ENCODE results near the gene KIF1B.

KIF1B gene

DNA sequence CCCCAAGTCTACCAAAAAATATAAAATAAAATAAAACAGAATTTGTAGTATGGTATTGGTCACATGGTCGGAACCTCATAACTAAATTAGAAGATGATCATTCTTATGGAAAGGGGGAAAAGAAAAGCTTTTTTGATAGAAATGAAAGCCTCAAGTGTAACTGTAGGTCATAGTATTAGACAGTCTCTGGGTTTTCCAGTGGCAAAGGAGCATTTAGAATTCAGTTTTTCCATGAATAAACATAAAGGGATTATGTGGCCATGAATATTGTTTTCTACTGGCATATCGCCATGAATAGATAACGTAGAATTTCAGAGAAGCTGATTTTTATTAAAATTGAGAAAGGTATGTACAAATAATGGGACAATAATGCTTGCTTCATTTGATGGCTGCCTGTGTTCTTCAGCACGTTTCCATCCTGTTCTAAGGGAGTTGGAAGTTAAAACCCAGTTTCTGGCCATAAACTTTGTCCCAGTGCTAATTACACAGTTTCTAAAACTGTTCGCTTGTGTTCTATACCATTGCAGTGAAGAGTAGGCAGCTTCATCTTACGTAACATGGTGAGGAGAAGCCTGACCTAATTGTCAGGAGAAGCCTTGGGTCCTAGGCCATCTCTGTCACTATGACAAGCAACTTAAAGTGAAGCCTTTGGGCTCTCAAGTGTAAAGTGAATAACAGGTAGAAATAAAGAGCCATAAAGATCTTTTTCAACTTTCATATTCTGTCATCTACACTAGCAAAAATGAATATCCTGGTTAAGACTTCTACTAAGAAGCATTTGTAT, 118.0 kb downstream of the KIF1B start:
- DNase-seq (ENCODE audit: low read depth in 2 of 2): no peak

DNA sequence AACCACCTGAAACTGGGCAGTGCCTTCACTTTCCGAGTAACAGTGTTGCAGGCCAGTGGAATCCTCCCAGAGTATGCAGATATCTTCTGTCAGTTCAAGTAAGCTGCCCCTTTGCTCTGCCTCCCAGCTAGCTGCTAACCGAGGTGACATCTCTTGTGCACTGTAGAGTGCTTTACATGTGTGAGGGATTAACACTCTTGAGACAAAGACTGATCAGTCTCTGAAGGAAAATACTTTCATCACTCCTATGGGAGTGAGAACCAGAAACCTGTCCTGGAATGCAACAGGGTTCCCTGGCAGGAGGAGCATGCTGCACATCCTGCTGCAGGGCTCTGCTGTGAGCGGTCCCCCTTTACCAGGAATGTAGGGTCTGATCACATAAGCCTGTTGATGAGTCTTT, 127.1 kb downstream of the KIF1B start:
- DNase-seq (ENCODE audit: low read depth in 2 of 2): no peak

DNA sequence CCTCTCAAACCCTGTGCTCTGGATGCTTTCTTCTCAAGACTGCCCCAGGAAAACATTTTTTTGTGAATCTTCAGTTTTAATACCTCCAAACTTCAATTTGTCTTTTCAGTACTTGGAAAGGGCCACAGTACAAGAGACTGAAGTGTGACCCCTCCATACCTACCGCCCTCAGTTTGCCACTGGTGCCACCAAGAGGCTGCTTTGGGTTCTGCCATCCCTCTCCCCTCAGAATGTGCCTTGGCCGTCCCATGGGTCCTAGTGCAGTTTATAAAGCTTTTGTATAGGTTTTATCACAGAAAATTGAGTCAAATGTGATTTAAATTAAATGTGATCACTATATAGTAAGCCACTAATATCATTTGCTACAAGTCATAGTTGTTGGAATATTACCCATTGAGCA, 127.7 kb downstream of the KIF1B start:
- peak; percentile 2 to 15 for DNase-seq (ENCODE audit: low read depth in 2 of 2)

DNA sequence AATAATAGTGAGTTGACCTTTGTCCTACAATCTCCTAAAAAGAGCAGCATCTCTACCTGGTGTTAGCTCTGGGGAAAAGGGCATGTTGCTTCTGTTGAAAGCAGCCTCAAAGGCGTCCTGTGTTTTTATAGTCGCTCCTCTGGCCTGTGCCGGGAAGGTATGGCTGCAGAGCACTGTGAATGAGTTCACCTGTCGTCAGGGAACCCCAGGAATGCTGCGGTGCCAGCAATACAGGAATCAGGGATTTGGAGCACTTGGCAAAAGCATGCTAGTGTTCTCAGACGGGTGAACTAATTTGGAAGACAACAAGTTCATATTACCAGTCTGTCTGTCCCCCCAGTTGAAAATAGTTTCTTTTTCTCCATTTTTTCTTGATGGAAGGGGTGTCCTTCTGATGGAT, 128.2 kb downstream of the KIF1B start:
- no peak for DNase-seq (ENCODE audit: low read depth in 2 of 2)

DNA sequence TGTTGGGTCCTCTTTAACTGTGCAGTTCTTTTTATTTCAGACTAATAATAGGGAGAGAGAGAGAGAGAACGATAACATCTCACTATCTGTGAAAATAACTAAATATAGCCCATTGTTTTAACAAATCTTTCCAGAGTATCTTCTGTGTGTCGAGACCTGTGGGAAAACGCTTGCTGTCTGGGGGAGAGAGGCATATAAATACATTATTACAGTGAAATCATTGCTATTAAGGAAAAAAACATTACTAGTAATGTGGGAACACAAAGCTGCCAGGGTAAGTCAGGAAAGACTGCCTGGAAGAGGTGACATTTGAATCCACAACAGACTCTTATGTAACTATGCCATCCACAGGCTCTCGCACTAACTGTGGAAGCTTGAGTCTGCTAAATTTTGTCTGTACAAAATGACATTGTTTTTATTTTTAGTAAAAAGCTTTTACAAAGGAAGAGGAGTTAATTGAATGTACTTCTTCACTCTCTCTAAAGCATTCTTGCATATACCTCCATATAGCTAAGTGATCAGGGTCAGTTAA, 128.7 kb downstream of the KIF1B start:
- DNase-seq (ENCODE audit: low read depth in 2 of 2): no peak

DNA sequence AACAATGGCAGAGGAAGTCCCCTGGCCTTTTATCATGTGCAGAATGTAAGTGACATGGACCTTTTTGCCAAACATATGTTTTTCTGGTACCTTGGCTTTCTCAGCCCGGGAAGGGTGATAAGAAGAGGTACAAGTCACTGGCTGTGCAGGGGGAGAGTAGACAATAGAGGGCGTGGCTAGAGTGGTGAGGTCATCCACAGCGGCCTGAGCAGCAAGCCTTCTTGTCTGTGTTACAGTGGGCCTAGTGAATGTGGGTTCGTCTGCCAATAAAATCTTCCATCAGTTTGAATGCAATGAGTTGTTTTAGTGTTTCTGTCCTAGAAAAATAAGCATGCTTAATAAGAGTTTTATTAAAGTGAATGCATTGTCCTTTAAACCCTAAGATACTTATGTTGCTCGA, 129.4 kb downstream of the KIF1B start:
- no peak for DNase-seq (ENCODE audit: low read depth in 2 of 2)

DNA sequence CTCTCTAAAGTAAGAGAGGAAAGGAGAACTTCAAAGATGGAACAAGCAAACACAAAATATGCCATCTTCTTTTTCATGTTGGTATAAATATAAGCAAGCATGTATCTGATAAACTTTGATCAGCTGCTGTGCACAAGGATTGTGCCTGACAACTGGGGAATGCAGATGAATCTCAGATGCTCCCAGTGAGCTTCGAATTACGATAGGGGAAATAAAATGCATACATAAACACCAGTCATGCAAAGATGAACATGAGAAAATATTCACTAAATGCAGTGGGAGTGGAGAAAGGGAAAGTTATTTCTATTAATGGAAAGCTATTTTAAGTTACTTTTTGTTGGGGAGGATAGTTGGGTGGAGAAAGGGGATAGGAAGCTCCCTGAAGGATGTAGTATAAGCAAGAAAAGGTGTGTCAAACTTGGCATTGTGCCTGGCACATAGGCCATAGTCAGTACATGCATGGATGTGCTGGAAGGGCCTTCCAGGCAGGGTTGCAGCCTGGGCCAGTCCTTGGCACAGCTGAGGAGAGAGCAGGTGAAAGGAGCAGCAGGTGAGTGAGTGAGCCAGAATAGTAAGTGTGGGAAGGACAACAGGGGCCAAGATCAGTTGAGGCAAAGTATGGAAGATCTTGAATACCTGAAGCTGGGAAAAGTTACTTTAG, 130.7 kb downstream of the KIF1B start:
- DNase-seq (ENCODE audit: low read depth in 2 of 2): no peak

DNA sequence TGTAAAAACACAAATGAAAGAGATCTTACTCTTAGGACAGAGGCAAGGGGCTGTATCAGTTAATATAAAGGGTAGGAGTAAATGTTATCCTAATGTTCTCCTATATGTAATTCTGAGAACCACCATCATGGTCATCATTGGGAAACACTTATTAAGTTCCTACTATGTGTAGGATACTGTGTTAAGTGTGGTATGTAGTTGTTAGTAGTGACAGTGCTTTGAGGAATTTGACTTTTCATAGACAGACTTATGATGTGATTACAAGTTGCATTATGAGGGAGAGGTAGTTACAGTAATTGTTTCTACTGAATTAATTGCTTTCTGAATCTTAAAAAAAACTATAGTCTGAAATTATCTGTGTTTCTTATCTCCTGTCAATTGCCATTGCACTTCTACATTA, 136.7 kb downstream of the KIF1B start:
- no peak for DNase-seq (ENCODE audit: low read depth in 2 of 2)

DNA sequence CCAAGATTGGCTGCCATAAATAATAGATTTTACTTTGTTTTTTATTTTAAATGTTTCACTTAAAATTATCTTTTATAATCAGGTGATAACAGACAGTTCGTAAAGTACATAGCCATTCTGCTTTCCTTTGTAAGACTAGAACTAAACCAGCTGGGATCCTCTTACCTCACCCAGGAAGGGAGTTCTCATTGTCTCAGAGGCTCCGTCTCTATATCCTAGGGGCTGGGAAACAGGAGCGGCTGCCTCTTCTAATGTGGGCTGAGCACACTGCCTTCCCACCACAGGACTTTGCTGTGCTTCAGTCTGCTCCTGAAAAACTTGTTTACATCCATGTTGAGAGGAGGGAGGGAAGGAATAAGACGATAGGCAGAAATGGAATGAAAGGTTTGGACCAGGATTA, 142.9 kb downstream of the KIF1B start:
- no peak for DNase-seq (ENCODE audit: low read depth in 2 of 2)

DNA sequence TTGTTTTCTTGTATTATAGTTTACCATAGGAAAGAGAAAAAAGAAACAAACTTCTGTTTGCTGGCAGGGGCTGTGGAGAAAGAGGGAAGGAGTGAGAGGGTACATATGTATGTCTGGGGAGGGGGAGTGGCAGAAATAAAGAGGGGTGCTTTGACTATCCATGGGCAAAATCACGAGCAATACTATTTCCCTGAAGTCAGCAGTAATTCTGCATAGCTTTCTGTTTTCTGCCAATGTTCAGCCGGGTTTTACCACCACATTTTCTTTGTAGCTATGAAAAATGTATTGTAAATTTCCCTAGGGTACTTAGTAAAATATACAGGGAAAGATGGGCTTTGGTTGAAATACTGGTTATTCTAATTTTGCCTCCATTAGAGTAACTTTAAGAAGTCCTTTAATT, 143.3 kb downstream of the KIF1B start:
- DNase-seq (ENCODE audit: low read depth in 2 of 2): no peak

DNA sequence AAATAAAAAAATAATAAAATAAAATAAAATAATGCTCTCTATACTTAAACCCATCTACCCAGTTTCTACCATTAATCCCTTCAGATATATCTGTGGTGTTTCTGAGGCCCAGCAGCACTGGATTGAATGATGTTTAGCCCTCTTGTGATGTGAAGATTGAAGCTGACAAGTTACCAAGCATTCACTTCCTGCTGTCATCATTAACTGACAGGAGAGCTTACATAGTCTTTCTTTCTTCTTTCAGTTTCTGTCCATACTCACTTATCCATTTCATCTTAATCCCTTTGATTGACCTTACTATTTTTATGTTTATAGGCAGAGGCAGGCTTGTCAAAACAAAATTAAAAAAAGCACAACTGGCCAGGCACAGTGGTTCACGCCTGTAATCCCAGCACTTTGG, 149.7 kb downstream of the KIF1B start:
- DNase-seq (ENCODE audit: low read depth in 2 of 2): no peak

DNA sequence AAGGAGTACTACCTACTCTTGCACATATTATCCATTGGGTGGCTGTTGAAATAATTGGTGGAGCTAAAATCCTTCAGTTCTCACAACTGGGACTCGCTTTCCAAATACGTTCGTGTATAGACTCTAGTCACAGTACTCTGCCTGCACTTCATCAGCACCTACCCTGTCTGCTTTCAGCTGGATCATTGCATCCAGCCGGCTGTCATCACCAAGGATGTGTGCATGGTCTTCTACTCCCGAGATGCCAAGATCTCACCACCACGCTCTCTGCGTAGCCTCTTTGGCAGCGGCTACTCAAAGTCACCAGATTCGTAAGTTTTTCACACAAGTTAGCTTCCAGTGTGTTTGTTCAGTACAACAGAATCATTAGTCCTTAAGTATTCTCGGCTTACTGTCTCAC, 151.1 kb downstream of the KIF1B start:
- no peak for DNase-seq (ENCODE audit: low read depth in 2 of 2)

DNA sequence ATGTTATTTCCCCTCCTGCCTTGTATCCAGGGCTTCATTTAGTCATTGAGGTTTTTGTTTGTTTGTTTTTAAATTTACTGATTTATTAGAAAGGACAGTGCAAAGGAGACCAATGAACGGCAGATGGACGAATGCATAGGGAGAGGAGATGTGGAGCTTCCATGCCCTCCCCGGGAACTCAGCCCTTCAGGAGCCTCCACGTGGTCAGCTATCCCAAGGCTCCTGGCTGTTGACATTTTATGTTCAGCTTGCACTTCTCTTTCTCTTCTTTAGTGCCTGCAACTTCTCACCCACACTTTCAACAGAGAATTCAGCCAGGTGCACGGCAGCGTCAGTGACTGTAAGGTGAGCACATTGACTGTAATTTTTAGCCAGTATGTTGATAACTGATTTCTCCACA, 157.8 kb downstream of the KIF1B start:
- DNase-seq (ENCODE audit: low read depth in 2 of 2): no peak

DNA sequence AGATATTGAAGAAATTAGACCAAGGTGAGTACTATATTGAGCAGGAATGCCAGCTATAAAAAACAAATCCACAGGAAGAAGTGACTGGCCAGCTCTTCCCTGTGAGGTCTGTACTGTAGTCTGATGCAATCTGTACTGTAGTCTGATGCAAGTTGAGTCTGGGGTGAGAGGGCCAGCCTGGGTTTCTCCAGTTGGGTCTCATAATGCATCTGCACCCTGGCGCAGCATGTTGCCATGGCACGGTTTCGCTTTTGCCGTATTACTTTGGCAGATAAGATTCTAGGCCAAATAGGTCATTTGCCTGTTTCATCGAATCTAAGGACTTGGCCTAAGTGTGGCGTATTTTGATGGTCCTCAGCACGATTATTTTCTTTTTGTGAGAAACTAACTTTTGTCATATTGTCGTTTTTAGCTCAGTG, 164.1 kb downstream of the KIF1B start:
- no peak for DNase-seq (ENCODE audit: low read depth in 2 of 2)

DNA sequence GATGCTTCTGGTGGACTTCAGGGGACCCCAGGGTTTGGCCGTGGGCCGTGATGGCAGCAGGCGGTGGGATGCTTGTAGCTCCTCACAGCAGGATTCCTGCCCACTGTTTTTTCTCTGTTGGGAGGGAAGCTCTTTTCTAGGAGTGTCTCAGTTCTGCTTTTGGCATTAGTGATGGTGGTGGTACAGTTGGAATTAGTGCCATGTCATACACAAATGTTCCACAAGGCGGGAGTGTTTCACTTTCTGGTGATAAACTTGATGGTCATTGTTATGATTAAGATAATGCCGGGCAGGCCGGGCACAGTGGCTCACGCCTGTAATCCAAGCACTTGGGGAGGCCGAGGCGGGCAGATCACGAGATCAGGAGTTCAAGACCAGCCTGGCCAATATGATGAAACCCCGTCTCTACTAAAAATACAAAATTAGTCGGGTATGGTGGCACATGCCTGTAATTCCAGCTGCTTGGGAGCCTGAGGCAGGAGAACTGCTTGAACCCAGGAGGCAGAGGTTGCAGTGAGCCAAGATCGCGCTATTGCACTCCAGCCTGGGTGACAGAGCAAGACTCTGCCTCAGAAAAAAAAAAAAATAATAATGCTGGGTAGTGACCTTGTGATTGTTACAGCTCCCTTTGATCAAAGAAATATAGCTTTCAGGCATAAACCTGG, 167.1 kb downstream of the KIF1B start:
- DNase-seq (ENCODE audit: low read depth in 2 of 2): peak in 1 of 2 donors; percentile 8

DNA sequence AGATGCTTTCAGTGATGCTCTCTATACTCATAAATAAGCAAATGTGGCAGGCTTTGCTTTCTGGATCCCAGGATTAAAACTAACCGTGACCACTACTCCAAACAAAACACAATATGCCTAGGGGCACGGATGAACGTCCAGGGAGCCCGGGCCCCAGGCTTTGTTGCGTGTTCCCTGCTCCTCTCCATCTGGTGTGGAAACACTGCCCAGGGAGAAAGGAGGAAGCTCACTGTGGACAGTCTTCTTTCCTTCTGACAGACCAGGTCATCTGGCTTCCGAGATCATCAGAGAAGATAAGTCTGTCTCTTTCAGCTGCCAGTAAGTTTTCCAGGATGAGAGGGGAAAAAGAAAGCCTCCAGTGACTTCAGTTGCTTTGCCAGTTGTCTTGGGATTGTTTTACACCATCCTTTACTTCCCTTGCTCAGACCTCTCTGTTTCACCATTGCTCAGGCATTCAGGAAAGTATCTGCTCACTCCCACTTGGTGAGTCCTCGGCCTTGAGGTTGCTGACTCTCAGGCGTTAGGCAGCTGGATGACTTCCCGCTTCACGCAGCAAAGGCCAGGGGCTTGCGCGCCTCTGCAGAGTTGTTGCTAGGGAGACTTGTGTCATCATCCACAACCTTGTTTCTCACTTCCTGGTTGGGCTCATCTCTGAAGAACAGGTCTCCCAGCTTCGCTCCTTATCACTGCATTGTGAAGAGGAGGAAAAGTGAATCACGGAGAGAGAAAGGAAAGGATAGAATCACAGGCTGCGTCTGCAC, 167.9 kb downstream of the KIF1B start:
- no peak for DNase-seq (ENCODE audit: low read depth in 2 of 2)

DNA sequence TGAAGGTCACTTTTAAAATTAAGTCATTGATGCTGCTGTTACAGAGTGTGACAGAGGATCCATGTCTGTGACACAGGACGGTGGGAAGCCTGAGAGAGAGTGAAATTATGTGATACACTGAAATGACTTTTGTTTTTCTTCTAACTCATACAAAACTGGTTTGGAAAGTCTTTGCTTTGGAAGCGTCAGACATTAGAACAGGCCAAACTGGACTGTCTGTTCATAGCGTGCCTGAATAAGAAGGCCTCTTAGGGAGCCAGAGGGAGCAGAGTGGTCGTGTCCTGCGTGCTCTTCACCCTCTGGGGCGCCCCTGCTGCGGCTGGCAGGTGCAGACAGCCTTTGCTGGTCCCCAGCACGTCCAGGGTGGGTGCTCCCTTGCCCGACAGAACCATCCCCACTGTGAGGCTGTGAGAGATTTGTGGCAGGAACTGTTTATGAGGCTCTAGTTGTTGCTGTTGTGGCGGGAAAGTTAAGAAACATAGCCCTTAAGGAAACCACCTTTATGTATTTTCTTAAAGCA, 168.8 kb downstream of the KIF1B start:
- no peak for DNase-seq (ENCODE audit: low read depth in 2 of 2)

DNA sequence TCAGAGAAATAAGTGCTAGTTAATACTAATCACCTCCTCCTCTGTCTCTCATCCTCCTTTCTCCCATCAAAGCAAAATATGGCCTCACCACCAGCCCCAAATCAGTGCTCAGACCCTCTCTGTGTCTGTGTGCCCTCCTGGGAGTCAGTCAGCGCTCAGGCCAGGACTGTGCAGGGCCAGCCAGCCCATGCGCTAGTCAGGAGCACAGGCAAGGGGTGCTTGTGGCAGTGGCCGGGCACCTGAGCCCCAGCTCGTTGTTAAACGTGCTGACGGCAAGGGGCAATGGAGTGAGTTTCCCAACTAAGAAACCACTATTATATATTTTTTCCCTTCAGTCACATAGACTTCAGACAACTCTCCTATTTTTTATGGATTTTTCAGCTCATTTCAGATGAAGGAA, 169.3 kb downstream of the KIF1B start:
- DNase-seq (ENCODE audit: low read depth in 2 of 2): no peak

DNA sequence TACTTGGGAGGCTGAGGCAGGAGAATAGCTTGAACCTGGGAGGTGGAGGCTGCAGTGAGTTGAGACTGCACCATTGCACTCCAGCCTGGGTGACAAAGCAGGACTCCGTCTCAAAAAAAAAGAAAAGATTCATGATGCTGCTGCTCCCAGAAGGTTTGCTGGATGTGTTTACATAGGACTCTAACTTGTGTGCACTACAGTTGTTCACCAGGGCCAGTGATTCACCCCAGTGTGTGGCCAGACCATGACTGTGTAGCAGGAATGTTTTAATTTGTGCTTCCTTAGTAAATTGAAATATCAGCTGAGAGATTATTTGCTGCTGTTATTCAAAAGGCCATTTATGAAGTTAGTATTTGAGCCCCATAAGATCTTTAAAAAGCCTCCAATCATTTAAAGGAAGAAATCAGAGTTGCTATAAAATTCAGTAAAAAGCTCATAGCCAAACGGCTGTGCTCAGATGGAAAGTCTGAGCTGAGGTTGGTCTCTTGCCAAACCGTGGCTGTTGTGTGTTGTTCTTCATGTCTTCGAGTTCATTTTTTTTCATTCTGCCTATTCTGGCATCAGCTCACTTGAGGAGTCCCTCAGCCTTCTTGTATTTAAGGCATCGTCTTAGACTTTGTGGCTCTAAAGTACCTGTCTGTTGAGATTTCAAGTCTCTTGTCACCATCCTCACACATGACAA, 170.4 kb downstream of the KIF1B start:
- no peak for DNase-seq (ENCODE audit: low read depth in 2 of 2)

DNA sequence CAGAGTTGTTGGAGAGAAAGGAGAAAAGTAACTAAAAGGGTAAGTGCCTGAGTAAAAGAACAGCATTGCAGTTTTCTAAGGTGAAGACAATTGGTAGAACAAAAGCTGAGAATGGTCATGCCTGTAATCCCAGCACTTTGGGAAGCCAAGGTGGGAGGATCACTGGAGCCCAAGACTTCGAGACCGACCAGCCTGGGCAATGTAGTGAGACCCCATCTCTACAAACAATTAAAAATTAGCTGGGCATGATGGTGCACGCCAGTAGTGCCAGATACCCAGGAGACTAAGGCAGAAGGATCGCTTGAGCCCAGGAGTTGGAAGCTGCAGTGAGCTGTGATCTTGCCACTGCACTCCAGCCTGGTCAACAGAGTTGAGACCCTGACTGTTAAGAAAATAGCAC, 173.3 kb downstream of the KIF1B start:
- DNase-seq (ENCODE audit: low read depth in 2 of 2): no peak

DNA sequence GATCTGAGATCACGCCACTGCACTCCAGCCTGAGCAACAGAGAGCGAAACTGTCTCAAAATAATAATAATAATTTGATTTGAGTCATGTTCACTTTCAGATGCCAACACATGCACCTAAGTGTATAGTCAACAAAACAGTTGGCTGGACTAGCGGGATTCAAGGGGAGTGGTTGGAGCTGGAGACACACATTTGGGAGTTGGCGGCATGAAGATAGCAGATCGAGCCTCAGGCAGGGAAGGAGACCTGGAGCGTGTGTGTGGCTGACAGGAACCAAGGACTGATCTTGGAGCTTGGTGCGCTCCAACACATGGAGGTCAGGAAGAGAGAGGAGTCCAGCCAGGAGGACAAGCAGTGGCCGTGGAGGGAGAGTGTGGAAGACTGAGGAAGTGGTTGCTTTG, 173.8 kb downstream of the KIF1B start:
- no peak for DNase-seq (ENCODE audit: low read depth in 2 of 2)
